K562 (cell line): ENCODE results near the gene PIK3R5. TPM values are rescaled to one million over a fixed set of nuclear protein-coding genes. Genes with fewer than 3 reads are reported as not detected.

Experiments
- ATAC-seq: fragments of 200-7000 bp; cut with Tn5 transposase; 3 replicates; pipeline ENCODE4 v1.9.1; 2020; ENCODE audit warnings: moderate library complexity
- BruUV-seq: library from RNA; stranded (reverse); fragments of 400-500 nt; replicated peaks from 2 replicates; lab custom pipeline; 2021; lab: Mats Ljungman, UMichigan
- CTCF ChIA-PET: fragments of 300-600 bp; formaldehyde crosslinking; extraction: SDS; loops from one replicate; lab custom pipeline; 2021; ENCODE audit warnings: low intra/inter-chr PET ratio; lab: Yijun Ruan, JAX
- POLR2A ChIA-PET: fragments of 300-600, 350-650 bp; sonication (Branson Sonifier 250); formaldehyde crosslinking; extraction: SDS; loops from one replicate; lab custom pipeline; 2021; ENCODE audit warnings: antibody characterized with exemption, inconsistent platforms; lab: Yijun Ruan, JAX
- DNase-seq, 4 experiments: peaks; one replicate each; pipeline versions ENCODE4 v3.0.0 to v3.0.0-alpha.2; 2011 to 2018; ENCODE audit warnings: low spot score in 3 of 4, mixed read lengths in 3 of 4; ENCODE audit errors: extremely low read depth in 1 of 4
- FAIRE-seq: peaks from 2 replicates; lab custom pipeline; 2011; peaks lifted over from hg19 to GRCh38; lab: Jason Lieb, UNC
- H2AFZ ChIP-seq: 2 replicates; pipeline ENCODE4 v1.6.0; 2011; ENCODE audit warnings: low read depth, low read length, control low read depth, inconsistent platforms
- H3K27ac ChIP-seq: fragments of 200-600 bp; 3 replicates; pipeline ENCODE4 v1.8.0; 2011; ENCODE audit warnings: low read depth, mild to moderate bottlenecking, control low read depth, inconsistent platforms, low read length, moderate library complexity, mixed read lengths; ENCODE audit errors: extremely low read depth
- H3K27me3 ChIP-seq, 2 experiments: fragments of 300-600 bp in 1 of 2; 2 replicates in 1 of 2; 3 replicates in 1 of 2; pipeline versions ENCODE4 v1.6.0 to v1.8.0; 2011; ENCODE audit warnings: inconsistent platforms in 2 of 2, low read length in 2 of 2, mild to moderate bottlenecking in 1 of 2, mixed read lengths in 1 of 2, moderate library complexity in 1 of 2; ENCODE audit not compliant: control insufficient read depth in 2 of 2, insufficient read depth in 2 of 2
- H3K36me3 ChIP-seq: fragments of 300-600 bp; 3 replicates; pipeline ENCODE4 v1.8.0; 2011; ENCODE audit warnings: mild to moderate bottlenecking, low read length, inconsistent platforms; ENCODE audit not compliant: control insufficient read depth, insufficient read depth
- H3K4me1 ChIP-seq, 2 experiments: fragments of 200-600 bp in 1 of 2; replicated peaks in 1 of 2; 2 replicates in 1 of 2; 3 replicates in 1 of 2; pipeline versions ENCODE4 v1.5.1 to v1.8.0; 2011; ENCODE audit warnings: inconsistent platforms in 2 of 2, low read length in 2 of 2, mild to moderate bottlenecking in 1 of 2, mixed read lengths in 1 of 2, moderate library complexity in 1 of 2; ENCODE audit not compliant: control insufficient read depth in 2 of 2, insufficient read depth in 2 of 2
- H3K4me2 ChIP-seq: 2 replicates; pipeline ENCODE4 v1.6.1; 2011; ENCODE audit warnings: low read length, control low read depth, inconsistent platforms, mixed read lengths; ENCODE audit not compliant: insufficient read depth
- H3K4me3 ChIP-seq: fragments of 200-600 bp; sonication (generic), shearing (Covaris generic); 2 replicates; pipeline ENCODE4 v1.5.1; 2016; ENCODE audit warnings: control low read depth, inconsistent platforms
- H3K79me2 ChIP-seq: fragments of 200-600 bp; 3 replicates; pipeline ENCODE4 v1.8.0; 2011; ENCODE audit warnings: low read length, inconsistent platforms; ENCODE audit not compliant: control insufficient read depth, insufficient read depth
- H3K9ac ChIP-seq, 2 experiments: 2 replicates each; pipeline versions ENCODE4 v1.6.0 to v1.6.1; 2011; ENCODE audit warnings: low read depth in 2 of 2, low read length in 2 of 2, control low read depth in 1 of 2, inconsistent platforms in 1 of 2, mild to moderate bottlenecking in 1 of 2, mixed read lengths in 1 of 2; ENCODE audit not compliant: insufficient read depth in 1 of 2
- H3K9me1 ChIP-seq: one replicate; pipeline ENCODE4 v1.6.0; 2011; ENCODE audit warnings: inconsistent platforms, mild to moderate bottlenecking, low read length, moderate library complexity; ENCODE audit not compliant: control insufficient read depth, insufficient read depth
- H3K9me3 ChIP-seq: replicated peaks from 2 replicates; pipeline ENCODE4 v1.5.1; 2011; ENCODE audit warnings: low read depth, low read length, inconsistent platforms; ENCODE audit not compliant: control insufficient read depth, insufficient read depth
- H4K20me1 ChIP-seq: replicated peaks from 2 replicates; pipeline ENCODE4 v1.6.1; 2011; ENCODE audit warnings: low read length, inconsistent platforms, mixed read lengths; ENCODE audit not compliant: control insufficient read depth, insufficient read depth
- ARNT ChIP-seq, 2 experiments: fragments of 450-650 bp; IDR thresholded peaks; 2 replicates each; pipeline ENCODE4 v1.6.1; 2016; ENCODE audit warnings: mild to moderate bottlenecking in 1 of 2
- ASH1L ChIP-seq: fragments of 450-650 bp; IDR thresholded peaks from 2 replicates; pipeline ENCODE4 v1.6.1; 2018; ENCODE audit warnings: borderline replicate concordance, mild to moderate bottlenecking, low read depth; ENCODE audit not compliant: partially characterized antibody
- CXXC5 ChIP-seq: fragments of 250-450 bp; sonication (Bioruptor Pico); IDR thresholded peaks from 2 replicates; pipeline ENCODE4 v1.8.0; 2022; ENCODE audit warnings: inconsistent platforms, mild to moderate bottlenecking, moderate library complexity
- HNRNPL ChIP-seq: fragments of 200-400 bp; formaldehyde crosslinking; IDR thresholded peaks from 2 replicates; pipeline ENCODE4 v1.6.1; 2017; ENCODE audit warnings: low read depth, mild to moderate bottlenecking, low read length
- NCOR1 ChIP-seq: fragments of 450-650 bp; IDR thresholded peaks from 2 replicates; pipeline ENCODE4 v1.6.1; 2016; ENCODE audit warnings: mild to moderate bottlenecking, moderate library complexity
- NFIX ChIP-seq: fragments of 250-450 bp; sonication (Bioruptor Pico); IDR thresholded peaks from 2 replicates; pipeline ENCODE4 v1.4.0; 2020; ENCODE audit warnings: low read depth, mild to moderate bottlenecking, moderate library complexity
- PHB2 ChIP-seq: fragments of 450-650 bp; IDR thresholded peaks from 2 replicates; pipeline ENCODE4 v1.6.1; 2017; ENCODE audit warnings: low read depth
- TAF15 ChIP-seq: fragments of 200-400 bp; formaldehyde crosslinking; IDR thresholded peaks from 2 replicates; pipeline ENCODE4 v1.6.1; 2017; ENCODE audit warnings: mild to moderate bottlenecking, low read depth, low read length, moderate library complexity
- ZNF551 ChIP-seq: fragments of 250-450 bp; sonication (Bioruptor Pico); IDR thresholded peaks from 2 replicates; pipeline ENCODE4 v1.5.0; 2021; ENCODE audit warnings: mild to moderate bottlenecking, moderate library complexity
- WGBS: fragments of 100-300 bp; shearing (Covaris generic); methylation state at CpG from one replicate; pipeline ENCODE4 v1.1.6; 2016; ENCODE audit warnings: low coverage, mixed read lengths; ENCODE audit not compliant: insufficient coverage; ENCODE audit errors: missing lambda C conversion rate; 5-methylcytosine and 5-hydroxymethylcytosine counted together
- in situ Hi-C: fragments of 300-500 bp; cut with MboI; formaldehyde crosslinking; loops from 4 replicates; pipeline ENCODE4 v1.15.0; 2018; ENCODE audit warnings: inconsistent platforms, mixed read lengths
- intact Hi-C: fragments of 100-400 bp; cut with micrococcal nuclease; formaldehyde crosslinking; loops from 2 replicates; pipeline ENCODE4 v1.14.2; 2022
- polyA plus RNA-seq, 8 experiments: library from polyadenylated mRNA; depleted of rRNA in 4 of 8; stranded (reverse) in 5 of 8; unstranded in 3 of 8; fragments of >200 nt; fragmentation: Nextera tagmentation in 2 of 8; fragmentation: Illumina TruSeq in 1 of 8; extraction: Ambion mirVana in 2 of 8; extraction: Trizol in 1 of 8; gene quantifications; 2 replicates each; pipeline versions ENCODE4 v1.2.1 to v1.2.3, GENCODE V29; 2011 to 2014; ENCODE audit warnings: inconsistent platforms in 1 of 8, missing spikeins in 1 of 8
- total RNA-seq, 7 experiments: library from RNA; depleted of rRNA in 6 of 7; stranded (reverse); fragments of >200 nt in 6 of 7; fragmentation: Illumina TruSeq in 2 of 7; extraction: Trizol in 2 of 7; gene quantifications; 2 replicates each; pipeline versions ENCODE4 v1.2.1 to v1.2.3, GENCODE V29; 2011 to 2021; ENCODE audit warnings: low replicate concordance in 1 of 7
- TF ChIP-seq, protein P1 (sequence below): fragments of 450-650 bp; formaldehyde crosslinking; IDR thresholded peaks from 2 replicates; pipeline ENCODE4 v1.4.0; 2020; ENCODE audit warnings: mild to moderate bottlenecking, moderate library complexity
- TF ChIP-seq, protein P2 (sequence below), 2 experiments: fragments of 450-650 bp; formaldehyde crosslinking in 1 of 2; IDR thresholded peaks; 2 replicates each; pipeline versions ENCODE4 v1.4.0 to v1.6.1; 2014 to 2020; ENCODE audit warnings: mild to moderate bottlenecking in 2 of 2, borderline replicate concordance in 1 of 2, low read depth in 1 of 2

Gene PIK3R5
- total and polyA plus RNA-seq, 9 of the 15 experiments (the other 6 are each of a cell fraction or from before 2014, with no cell fraction given): 0.01 to 0.38 TPM; not detected in 7

DNA sequence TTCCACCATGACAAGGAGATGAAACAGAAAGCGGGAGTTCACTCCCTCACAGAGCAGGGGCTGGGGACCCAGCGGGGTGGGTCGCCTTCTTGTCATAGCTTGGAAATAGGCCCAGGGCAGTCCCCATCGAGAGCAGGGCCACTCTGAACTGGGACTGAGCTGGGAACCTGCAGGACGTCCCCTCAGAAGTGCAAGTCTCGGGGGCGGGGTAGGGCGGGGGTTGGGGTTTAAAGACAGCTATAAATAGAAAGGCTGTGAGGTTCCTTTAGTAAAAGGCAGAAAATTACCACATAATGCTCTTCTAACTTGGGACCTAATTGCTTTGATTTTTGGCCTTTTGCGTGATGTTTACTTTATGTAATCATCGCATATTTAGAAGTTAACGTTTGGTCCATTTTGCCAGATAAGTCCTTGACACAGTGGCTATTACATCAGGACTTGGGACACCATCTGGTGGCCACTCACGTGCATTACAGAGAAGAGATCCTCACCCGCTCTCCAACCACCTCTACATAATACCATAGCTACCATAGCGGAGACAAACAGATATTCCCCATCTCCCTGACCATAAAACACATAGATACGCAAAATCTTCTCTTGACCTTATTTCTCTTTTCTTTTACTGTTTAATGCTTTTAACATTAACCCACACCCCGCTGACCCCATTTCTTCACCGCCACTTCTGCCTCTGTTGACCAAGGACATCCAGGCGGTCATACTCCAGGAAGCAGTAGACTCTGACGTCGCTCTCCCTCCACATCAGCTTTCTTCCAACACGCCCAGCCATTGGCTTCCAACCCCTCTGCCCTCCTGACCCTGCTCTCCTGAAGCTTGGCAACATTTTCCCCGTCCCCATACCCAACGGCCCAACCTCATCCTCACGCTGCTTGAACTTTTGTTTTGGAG lies 70.6 kb downstream of the PIK3R5 start:
- H3K36me3 ChIP-seq: no peaks in the 10 kb centered on the region
- ChIA-PET POLR2A (no interaction called here), CTCF (interaction anchor here (0.6 to 0.7 kb wide), 3 partner anchors 95 to 879 kb away, joined by 3 to 4 read pairs (median 3); no protein-coding TSS in a partner anchor)
- H3K9me1 ChIP-seq: no peaks in the 10 kb centered on the region
- DNase-seq: peak; percentile 55 to 65 (median 64)
- H3K27ac ChIP-seq: no peak overlapping the region
- ATAC-seq: peak; percentile 93
- no peak overlapping the region for H2AFZ ChIP-seq
- peak; percentile 92 for FAIRE-seq
- no peak overlapping the region for H3K9ac ChIP-seq
- no peak overlapping the region for H3K4me3 ChIP-seq
- in situ Hi-C loops (loop anchor here (5.0 kb wide), 1 partner anchor 98 kb away; the partner anchor contains the start of gene MFSD6L), intact Hi-C loops (loop anchor here (10.0 kb wide), 2 partner anchors 100 to 150 kb away; partner anchors contain the start of gene CCDC42)
- no peaks in the 10 kb centered on the region; the same call in 1 of the 2 replicates for H4K20me1 ChIP-seq
- H3K4me1 ChIP-seq: no peaks in the 10 kb centered on the region; a peak in 2 of 5 replicates
- no TSS peak for BruUV-seq
- H3K27me3 ChIP-seq: peaks cover 2 to 19% of the 10 kb centered on the region in 2 experiments; a peak in 2 of 5 replicates
- no peaks in the 10 kb centered on the region for H3K79me2 ChIP-seq
- H3K9me3 ChIP-seq: no peaks in the 10 kb centered on the region
- no peak overlapping the region; the same call in 1 of the 2 replicates for H3K4me2 ChIP-seq
- WGBS: 2% methylated on average over 11 of the region's 24 CpGs
- no peak for TF ChIP-seq NFIX (CRISPR knock-in tag)
- TF ChIP-seq ARNT (IDR thresholded peaks at IDR 0.05): no peak
- TF ChIP-seq ASH1L: no peak
- no peak for TF ChIP-seq CXXC5
- TF ChIP-seq ZNF551 (CRISPR knock-in tag): no peak
- TF ChIP-seq TAF15: no peak
- TF ChIP-seq, protein P1, sequence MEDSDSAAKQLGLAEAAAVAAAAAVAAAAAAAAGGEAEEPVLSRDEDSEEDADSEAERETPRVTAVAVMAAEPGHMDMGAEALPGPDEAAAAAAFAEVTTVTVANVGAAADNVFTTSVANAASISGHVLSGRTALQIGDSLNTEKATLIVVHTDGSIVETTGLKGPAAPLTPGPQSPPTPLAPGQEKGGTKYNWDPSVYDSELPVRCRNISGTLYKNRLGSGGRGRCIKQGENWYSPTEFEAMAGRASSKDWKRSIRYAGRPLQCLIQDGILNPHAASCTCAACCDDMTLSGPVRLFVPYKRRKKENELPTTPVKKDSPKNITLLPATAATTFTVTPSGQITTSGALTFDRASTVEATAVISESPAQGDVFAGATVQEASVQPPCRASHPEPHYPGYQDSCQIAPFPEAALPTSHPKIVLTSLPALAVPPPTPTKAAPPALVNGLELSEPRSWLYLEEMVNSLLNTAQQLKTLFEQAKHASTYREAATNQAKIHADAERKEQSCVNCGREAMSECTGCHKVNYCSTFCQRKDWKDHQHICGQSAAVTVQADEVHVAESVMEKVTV (CRISPR knock-in tag): 0 out of 2 replicates have a peak, but pooled peaks have one; percentile 31
- TF ChIP-seq HNRNPL: no peak
- TF ChIP-seq, protein P2, sequence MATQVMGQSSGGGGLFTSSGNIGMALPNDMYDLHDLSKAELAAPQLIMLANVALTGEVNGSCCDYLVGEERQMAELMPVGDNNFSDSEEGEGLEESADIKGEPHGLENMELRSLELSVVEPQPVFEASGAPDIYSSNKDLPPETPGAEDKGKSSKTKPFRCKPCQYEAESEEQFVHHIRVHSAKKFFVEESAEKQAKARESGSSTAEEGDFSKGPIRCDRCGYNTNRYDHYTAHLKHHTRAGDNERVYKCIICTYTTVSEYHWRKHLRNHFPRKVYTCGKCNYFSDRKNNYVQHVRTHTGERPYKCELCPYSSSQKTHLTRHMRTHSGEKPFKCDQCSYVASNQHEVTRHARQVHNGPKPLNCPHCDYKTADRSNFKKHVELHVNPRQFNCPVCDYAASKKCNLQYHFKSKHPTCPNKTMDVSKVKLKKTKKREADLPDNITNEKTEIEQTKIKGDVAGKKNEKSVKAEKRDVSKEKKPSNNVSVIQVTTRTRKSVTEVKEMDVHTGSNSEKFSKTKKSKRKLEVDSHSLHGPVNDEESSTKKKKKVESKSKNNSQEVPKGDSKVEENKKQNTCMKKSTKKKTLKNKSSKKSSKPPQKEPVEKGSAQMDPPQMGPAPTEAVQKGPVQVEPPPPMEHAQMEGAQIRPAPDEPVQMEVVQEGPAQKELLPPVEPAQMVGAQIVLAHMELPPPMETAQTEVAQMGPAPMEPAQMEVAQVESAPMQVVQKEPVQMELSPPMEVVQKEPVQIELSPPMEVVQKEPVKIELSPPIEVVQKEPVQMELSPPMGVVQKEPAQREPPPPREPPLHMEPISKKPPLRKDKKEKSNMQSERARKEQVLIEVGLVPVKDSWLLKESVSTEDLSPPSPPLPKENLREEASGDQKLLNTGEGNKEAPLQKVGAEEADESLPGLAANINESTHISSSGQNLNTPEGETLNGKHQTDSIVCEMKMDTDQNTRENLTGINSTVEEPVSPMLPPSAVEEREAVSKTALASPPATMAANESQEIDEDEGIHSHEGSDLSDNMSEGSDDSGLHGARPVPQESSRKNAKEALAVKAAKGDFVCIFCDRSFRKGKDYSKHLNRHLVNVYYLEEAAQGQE (IDR thresholded peaks at IDR 0.05; ENCODE audit: borderline replicate concordance): peak; percentile 47; the same call in 1 of the 2 replicates
- TF ChIP-seq, protein P2 (CRISPR knock-in tag; IDR thresholded peaks at IDR 0.05; ENCODE audit: low read depth): no peak
- no peak for TF ChIP-seq NCOR1
- no peak for TF ChIP-seq PHB2
